GM12874 (cell line): ENCODE measurements around the gene PSPN.

Experiments used
- CTCF ChIP-seq: IDR thresholded peaks from 2 replicates; pipeline ENCODE4 v1.5.1; 2011; ENCODE audit warnings: low read depth, mild to moderate bottlenecking, control low read depth, low read length, moderate library complexity; ENCODE audit not compliant: insufficient read depth

The PSPN gene

GRCh38 chr19:6412447-6413091 is 36.8 kb upstream of the PSPN start:
- peak; percentile 76 for TF ChIP-seq CTCF

GRCh38 chr19:6412061-6412446 is 36.3 kb upstream of the PSPN start:
- no peak for TF ChIP-seq CTCF

GRCh38 chr19:6409346-6409745 is 33.6 kb upstream of the PSPN start:
- TF ChIP-seq CTCF, result no peak

GRCh38 chr19:6406401-6406800 is 30.7 kb upstream of the PSPN start:
- no peak for TF ChIP-seq CTCF

GRCh38 chr19:6402837-6403608 is 27.3 kb upstream of the PSPN start:
- no peak for TF ChIP-seq CTCF

GRCh38 chr19:6402058-6402457 is 26.3 kb upstream of the PSPN start:
- no peak for TF ChIP-seq CTCF

GRCh38 chr19:6396305-6396704 is 20.6 kb upstream of the PSPN start:
- TF ChIP-seq CTCF, result no peak
